Pons (tissue), 1 donor: Measurements from ENCODE around the gene STRN.
"Not testable (repeated sequence)": the region's sequence is repeated elsewhere in the genome, so short reads cannot be mapped to it uniquely, and the experiment has no call there.

Experiments
- DNase-seq: peaks from one replicate; pipeline ENCODE4 v3.0.0-alpha.2; 2016; ENCODE audit warnings: low spot score

The STRN gene

DNA sequence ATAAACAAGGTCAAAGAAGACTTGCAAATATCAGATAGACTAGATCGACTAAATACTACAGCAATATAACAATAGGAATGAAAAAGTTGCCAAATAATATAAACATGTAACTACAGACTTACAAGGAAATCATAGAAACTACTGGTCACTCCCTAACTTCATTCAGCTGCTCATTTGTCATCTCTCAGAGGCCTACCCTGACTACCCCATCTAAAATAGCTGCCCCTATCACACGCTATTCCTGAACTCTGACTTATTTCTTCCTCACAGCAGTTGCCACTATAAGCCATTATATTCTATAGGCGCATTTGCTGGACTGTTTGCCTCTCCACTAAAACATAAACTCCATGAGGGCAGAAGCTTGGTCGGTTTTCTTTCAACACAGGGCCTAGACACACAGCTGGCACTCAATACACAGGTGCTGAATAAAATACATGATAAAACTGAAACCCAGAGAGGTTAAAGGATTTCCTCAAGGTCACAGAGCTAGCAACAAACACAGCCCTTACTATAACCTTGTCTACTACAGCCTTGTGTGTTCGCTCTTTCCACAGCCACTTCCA is 1.8 kb downstream of the STRN start:
- no peak for DNase-seq

DNA sequence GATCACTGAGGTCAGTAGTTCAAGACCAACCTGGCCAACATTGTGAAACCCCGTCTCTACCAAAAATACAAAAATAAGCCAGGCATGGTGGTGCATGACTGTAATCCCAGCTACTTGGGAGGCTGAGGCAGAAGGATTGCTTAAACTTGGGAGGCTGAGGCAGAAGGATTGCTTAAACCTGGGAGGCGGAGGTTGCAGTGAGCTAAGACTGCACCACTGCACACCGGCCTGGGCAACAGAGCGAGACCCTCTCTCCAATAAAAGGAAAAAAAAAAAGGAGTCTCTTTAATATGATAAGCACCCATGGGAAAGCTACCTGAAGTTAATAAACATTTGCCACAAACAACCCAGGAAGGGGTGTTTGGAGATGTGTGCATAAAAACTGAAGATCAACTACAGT is 2.6 kb downstream of the STRN start:
- DNase-seq: no peak

DNA sequence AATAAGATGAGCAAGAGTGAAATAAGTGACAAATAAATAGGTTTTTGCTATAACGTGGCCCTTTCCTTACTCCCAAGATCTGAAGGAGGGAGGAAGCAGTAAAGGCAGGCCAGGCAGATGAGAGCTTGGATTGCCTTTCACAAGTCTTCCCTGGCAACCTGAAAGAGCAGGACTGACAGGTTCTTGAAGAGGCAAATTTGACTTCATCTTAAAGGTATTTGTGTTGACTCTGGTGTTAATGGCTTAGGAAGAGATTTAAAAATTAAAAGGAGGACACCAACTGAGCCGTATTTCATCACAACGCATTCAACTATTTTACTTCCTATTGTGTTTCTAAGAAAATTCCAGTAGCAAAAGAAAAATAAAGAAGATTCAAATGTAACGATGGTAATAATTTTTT is 3.2 kb downstream of the STRN start:
- DNase-seq: no peak

GRCh38 chr2:36960773-36961172 is 5.6 kb downstream of the STRN start:
- DNase-seq: no peak

- no peak for DNase-seq
Measured at GRCh38 chr2:36960005-36960675, 6.2 kb downstream of the STRN start.

GRCh38 chr2:36954977-36955607 is 11.2 kb downstream of the STRN start:
- no peak for DNase-seq

DNA sequence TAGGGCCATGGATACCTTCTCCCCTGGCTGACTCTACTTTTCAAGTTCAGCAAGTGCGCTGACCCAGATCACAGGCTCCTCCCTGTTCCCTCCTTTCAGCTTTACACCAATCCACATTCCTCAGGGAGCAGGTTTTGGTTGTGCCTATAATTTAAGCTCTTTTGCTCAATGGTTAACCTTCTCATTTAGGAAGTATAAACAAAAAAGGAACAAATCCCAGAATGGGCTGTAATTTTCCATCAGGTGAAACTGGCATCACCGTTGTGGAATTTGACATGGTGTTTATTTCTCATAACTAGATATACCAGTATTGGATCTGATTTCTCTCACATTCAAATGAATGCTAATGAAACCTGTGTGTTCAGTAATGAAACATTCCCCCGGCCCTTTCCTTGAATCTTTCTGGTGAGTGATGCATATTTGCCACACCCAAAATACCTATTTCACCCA is 13.6 kb downstream of the STRN start:
- no peak for DNase-seq

DNA sequence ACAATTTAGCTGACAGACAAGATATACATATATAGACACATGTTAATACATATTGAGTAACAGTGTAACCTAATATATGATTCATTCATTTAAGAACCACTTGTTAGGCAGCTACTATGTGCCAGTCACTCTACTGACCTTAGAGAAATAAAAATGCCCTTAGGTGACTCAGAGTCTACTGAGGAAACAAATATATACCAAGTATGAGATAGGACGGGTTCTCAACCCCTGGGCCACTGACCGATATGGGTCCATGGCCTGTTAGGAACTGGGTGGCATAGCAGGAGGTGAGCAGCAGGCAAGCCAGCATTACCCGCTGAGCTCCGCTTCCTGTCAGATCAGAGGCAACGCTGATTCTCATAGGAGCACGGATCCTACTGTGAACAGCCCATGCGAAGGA is 14.8 kb downstream of the STRN start:
- no peak for DNase-seq

GRCh38 chr2:36951027-36951518 is 15.3 kb downstream of the STRN start:
- no peak for DNase-seq

DNA sequence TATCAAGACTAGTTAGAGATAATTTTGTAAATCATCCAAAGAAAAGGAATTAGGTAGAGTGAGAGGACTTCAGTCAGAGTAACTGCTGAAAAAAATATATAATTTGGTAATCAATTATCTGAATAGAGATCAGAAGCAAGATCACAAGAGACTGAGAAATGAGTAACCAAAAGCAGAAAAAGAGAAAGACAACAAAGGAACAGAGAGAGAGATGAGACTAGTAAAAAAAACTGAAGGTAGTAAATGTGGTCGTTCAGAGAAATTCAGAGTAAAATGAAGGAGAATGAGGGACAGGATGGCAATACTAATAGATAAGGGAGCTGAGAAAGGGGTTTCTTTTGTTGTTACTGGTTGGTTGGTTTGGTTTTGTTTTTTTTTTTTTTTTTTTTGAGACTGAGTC is 16.5 kb downstream of the STRN start:
- DNase-seq: no peak

DNA sequence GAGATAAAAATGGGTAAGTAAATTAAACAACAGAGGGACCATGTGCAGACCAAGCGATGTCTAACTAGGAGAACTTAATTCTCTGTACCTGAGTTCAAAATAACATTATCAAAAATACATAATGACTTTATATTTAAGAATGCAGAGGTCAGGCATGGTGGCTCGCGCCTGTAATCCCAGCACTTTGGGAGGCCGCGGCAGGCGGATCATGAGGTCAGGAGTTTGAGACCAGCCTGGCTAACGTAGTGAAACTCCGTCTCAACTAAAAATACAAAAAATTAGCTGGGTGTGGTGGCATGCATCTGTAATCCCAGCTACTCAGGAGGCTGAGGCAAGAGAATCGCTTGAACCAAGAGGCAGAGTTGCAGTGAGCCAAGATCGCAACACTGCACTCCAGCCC is 21.1 kb downstream of the STRN start:
- DNase-seq: not testable (repeated sequence)

DNA sequence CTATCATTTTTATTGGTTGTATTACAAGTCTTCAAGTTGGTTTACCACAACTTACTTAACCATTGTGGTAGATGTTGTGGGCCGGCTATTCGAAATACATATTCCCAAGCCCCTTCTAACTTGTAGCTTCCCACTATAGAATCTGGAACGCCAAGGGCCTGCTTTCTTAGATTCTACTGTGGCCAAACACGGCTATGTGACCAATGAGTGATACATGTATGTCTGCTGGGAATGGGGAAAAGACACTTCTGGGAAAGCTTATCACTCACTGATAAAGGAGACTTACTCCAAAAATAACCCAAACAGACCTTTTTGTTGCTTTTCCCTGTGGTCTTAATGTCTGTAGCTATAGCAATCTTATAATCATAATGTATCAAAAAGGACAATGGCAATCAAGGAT is 24.5 kb downstream of the STRN start:
- no peak for DNase-seq

GRCh38 chr2:36936526-36936925 is 29.8 kb downstream of the STRN start:
- DNase-seq: not testable (repeated sequence)

DNA sequence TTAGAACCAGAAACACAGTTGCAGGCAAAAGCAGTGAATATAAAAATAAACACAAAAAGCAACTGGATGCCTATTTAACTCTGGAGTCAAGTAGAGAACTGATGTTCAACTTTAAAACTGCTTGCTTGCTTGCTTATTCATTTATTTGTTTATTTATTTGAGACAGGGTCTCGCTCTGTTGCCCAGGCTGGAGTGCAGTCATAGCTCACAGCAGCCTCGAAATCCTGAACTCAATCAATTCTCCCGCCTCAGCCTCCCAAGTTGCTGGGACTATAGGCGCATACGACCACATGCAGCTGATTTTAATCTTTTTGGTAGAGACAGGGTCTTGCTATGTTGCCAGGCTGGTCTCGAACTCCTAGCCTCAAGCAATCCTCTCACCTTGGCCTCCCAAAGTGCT is 34.6 kb downstream of the STRN start:
- not testable (repeated sequence) for DNase-seq

- not testable (repeated sequence) for DNase-seq
Measured at GRCh38 chr2:36930787-36931410, 35.4 kb downstream of the STRN start.

DNA sequence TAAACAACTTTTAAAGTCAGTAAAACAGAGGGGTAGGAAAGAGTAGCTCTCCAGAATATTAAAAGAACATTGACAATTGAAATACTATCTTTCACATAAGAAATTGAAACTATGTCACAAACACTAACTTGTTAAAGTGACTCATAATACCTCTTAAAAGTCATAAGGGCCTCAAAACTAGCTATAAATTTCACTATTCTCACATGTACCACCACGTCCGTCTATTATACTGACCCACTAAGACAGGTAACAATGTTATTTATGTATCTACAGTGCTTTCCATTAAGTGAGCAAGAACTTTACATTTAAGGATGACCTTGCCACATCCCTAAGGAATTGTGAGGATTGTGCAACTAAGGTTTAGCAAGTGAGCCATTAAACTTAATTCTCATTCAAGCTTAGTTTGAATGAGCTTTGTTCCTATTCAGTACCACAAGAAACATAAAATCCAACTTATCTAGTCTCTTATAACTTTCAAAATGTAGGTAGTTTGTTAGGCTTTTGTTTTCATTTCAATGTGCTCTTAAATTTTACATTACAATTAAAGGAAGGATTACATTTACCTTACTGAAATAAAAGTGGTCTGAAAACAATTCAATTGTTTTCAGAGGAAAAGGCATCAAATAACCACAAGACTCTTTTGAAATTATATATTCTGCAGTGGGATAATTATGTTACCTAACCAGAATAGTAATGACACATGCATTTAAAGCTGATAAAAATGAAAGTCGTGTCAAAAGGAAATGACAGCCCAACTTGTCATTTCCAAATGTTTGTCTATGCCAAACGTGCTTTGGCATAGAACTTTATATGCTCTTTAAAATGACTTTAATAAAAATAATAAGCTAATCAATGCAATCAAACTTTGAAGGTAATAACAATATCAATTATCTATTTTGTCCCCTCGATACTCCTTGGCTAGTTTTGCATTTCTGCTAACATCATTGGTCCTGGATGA is 39.9 kb downstream of the STRN start:
- not testable (repeated sequence) for DNase-seq

DNA sequence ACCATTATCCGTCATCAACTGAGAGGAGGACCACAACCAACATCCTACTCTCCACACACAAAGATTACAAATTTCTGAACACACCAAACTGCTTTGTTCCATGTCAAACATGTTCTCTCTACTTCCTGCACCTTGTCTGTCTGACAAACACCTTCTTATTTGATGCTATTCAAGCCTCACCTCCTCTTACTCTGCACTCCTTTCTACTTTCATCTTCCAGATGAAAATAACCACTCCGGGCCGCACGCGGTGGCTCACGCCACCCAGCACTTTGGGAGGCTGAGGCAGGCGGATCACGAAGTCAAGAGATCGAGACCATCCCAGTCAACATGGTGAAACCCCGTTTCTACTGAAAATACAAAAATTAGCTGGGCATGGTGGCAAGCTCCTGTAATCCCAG is 43.7 kb downstream of the STRN start:
- not testable (repeated sequence) for DNase-seq

- DNase-seq: no peak
Measured at GRCh38 chr2:36921984-36922383, 44.4 kb downstream of the STRN start.

- no peak for DNase-seq
Measured at GRCh38 chr2:36919041-36919837, 47.1 kb downstream of the STRN start.

DNA sequence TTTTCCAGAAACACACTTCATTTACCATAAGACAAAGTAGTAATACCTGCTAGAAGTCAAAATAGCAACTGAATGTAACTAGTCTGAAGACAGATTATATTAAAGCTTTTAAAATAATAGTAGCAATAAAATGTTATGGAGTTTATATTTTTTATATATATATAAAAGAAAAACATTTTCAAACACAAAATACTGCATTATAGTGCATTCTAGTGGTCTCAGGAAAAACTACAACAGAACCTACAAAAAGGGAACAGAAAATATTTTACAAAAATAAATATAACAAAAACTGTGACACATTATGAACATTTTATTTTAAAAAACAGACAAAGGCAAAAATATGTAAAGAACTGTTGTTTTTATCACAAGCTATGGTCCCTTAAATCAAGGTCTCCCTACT is 48.0 kb downstream of the STRN start:
- DNase-seq: no peak

GRCh38 chr2:36915627-36916026 is 50.7 kb downstream of the STRN start:
- peak; percentile 56 for DNase-seq
